IMR-90 (cell line): ENCODE measurements around the gene MFAP2. TPM values are rescaled to one million over a fixed set of nuclear protein-coding genes. Genes with fewer than 3 reads are reported as not detected.
"Not testable (repeated sequence)": the region's sequence is repeated elsewhere in the genome, so short reads cannot be mapped to it uniquely, and the experiment has no call there.

Experiments
- ATAC-seq: fragments of 200-7000 bp; cut with Tn5 transposase; 2 replicates; pipeline ENCODE4 v1.9.1; 2020; ENCODE audit warnings: low read depth, mild to moderate bottlenecking, moderate library complexity
- BruUV-seq: library from RNA; stranded (reverse); fragments of 400-500 nt; replicated peaks from 2 replicates; lab custom pipeline; 2021; lab: Mats Ljungman, UMichigan
- CTCF ChIA-PET: fragments of 300-600 bp; formaldehyde crosslinking; extraction: SDS; loops from one replicate; lab custom pipeline; 2021; ENCODE audit warnings: antibody characterized with exemption; lab: Yijun Ruan, JAX
- POLR2A ChIA-PET: fragments of 300-600 bp; sonication (Branson Sonifier 250); formaldehyde crosslinking; loops from one replicate; lab custom pipeline; 2022; ENCODE audit warnings: antibody characterized with exemption; ENCODE audit not compliant: unreplicated experiment; lab: Charles Lee
- DNase-seq: peaks from one replicate; pipeline ENCODE4 v3.0.0; 2013
- H2AFZ ChIP-seq: replicated peaks from 2 replicates; pipeline ENCODE3; 2013; ENCODE audit warnings: low read length, mild to moderate bottlenecking; ENCODE audit not compliant: poor library complexity
- H2AK5ac ChIP-seq: 2 replicates; pipeline ENCODE4 v1.6.1; 2013; ENCODE audit warnings: low read depth, low read length, inconsistent platforms
- H2AK9ac ChIP-seq: replicated peaks from 2 replicates; pipeline ENCODE3; 2013; ENCODE audit warnings: mild to moderate bottlenecking, low read depth, low read length, moderate library complexity; ENCODE audit not compliant: poor library complexity
- H2BK120ac ChIP-seq: 2 replicates; pipeline ENCODE4 v1.6.1; 2013; ENCODE audit warnings: low read depth, low read length, inconsistent platforms
- H2BK15ac ChIP-seq: 3 replicates; pipeline ENCODE4 v1.6.1; 2013; ENCODE audit warnings: low read depth, low read length, inconsistent platforms
- H2BK20ac ChIP-seq: 2 replicates; pipeline ENCODE4 v1.6.1; 2013; ENCODE audit warnings: low read depth, mild to moderate bottlenecking, inconsistent platforms, low read length, moderate library complexity
- H2BK5ac ChIP-seq: 2 replicates; pipeline ENCODE4 v1.6.1; 2013; ENCODE audit warnings: mild to moderate bottlenecking, low read depth, low read length, inconsistent platforms; ENCODE audit not compliant: poor library complexity, severe bottlenecking
- H3K14ac ChIP-seq: replicated peaks from 2 replicates; pipeline ENCODE4 v1.6.1; 2013; ENCODE audit warnings: low read depth, low read length, inconsistent platforms
- H3K18ac ChIP-seq: 2 replicates; pipeline ENCODE4 v1.6.1; 2013; ENCODE audit warnings: low read depth, low read length, control low read depth
- H3K23ac ChIP-seq: 2 replicates; pipeline ENCODE4 v1.6.1; 2013; ENCODE audit warnings: low read depth, low read length, inconsistent platforms
- H3K27ac ChIP-seq: 2 replicates; pipeline ENCODE4 v1.5.1; 2013; ENCODE audit warnings: mild to moderate bottlenecking, control low read depth, low read length; ENCODE audit not compliant: insufficient read depth
- H3K27me3 ChIP-seq: 2 replicates; pipeline ENCODE4 v1.6.1; 2013; ENCODE audit warnings: low read length; ENCODE audit not compliant: control insufficient read depth, insufficient read depth
- H3K36me3 ChIP-seq: 2 replicates; pipeline ENCODE4 v1.6.1; 2013; ENCODE audit warnings: low read length, mixed read lengths; ENCODE audit not compliant: control insufficient read depth, insufficient read depth
- H3K4ac ChIP-seq: 2 replicates; pipeline ENCODE4 v1.6.1; 2013; ENCODE audit warnings: low read depth, low read length, inconsistent platforms
- H3K4me1 ChIP-seq: 2 replicates; pipeline ENCODE4 v1.6.1; 2013; ENCODE audit warnings: low read length, mixed read lengths; ENCODE audit not compliant: control insufficient read depth, insufficient read depth
- H3K4me2 ChIP-seq: 2 replicates; pipeline ENCODE4 v1.6.1; 2013; ENCODE audit warnings: low read depth, mild to moderate bottlenecking, control low read depth, low read length, moderate library complexity
- H3K4me3 ChIP-seq: 2 replicates; pipeline ENCODE4 v1.5.1; 2013; ENCODE audit warnings: low read depth, mild to moderate bottlenecking, control low read depth, low read length, moderate library complexity; ENCODE audit not compliant: insufficient read depth
- H3K56ac ChIP-seq: 2 replicates; pipeline ENCODE4 v1.6.1; 2013; ENCODE audit warnings: low read length, inconsistent platforms; ENCODE audit not compliant: insufficient read depth; ENCODE audit errors: extremely low read depth
- H3K79me1 ChIP-seq, 2 experiments: 2 replicates each; pipeline ENCODE4 v1.6.1; 2013; ENCODE audit warnings: low read length in 2 of 2, inconsistent platforms in 1 of 2, low read depth in 1 of 2
- H3K9ac ChIP-seq: 2 replicates; pipeline ENCODE4 v1.6.1; 2013; ENCODE audit warnings: low read depth, low read length, control low read depth
- H3K9me1 ChIP-seq: 2 replicates; pipeline ENCODE4 v1.6.1; 2013; ENCODE audit warnings: low read length, inconsistent platforms; ENCODE audit not compliant: insufficient read depth
- H3K9me3 ChIP-seq: 2 replicates; pipeline ENCODE4 v1.6.1; 2013; ENCODE audit warnings: low read length; ENCODE audit not compliant: control insufficient read depth, insufficient read depth
- H4K20me1 ChIP-seq: 2 replicates; pipeline ENCODE4 v1.6.1; 2013; ENCODE audit warnings: low read length, inconsistent platforms; ENCODE audit not compliant: insufficient read depth
- H4K5ac ChIP-seq: 2 replicates; pipeline ENCODE4 v1.6.1; 2013; ENCODE audit warnings: mild to moderate bottlenecking, low read depth, low read length, control low read depth
- H4K8ac ChIP-seq, 2 experiments: 2 replicates each; pipeline ENCODE4 v1.6.1; 2013; ENCODE audit warnings: low read depth in 2 of 2, low read length in 2 of 2, control low read depth in 1 of 2, inconsistent platforms in 1 of 2
- H4K91ac ChIP-seq: 2 replicates; pipeline ENCODE4 v1.6.1; 2013; ENCODE audit warnings: low read depth, low read length, inconsistent platforms; ENCODE audit not compliant: insufficient read depth
- WGBS, 2 experiments: methylation state at CpG; one replicate each; pipeline versions ENCODE4 v1.1.5 to v1.1.7; 2013; ENCODE audit warnings: missing lambda C conversion rate in 2 of 2; ENCODE audit not compliant: insufficient read length in 1 of 2; ENCODE audit errors: extremely low coverage in 2 of 2; 5-methylcytosine and 5-hydroxymethylcytosine counted together
- dilution Hi-C: fragments of 300-500 bp; cut with HindIII; formaldehyde crosslinking; loops from one replicate; pipeline ENCODE4 v1.14.3; 2018; ENCODE audit warnings: low sequenced_read_pairs; ENCODE audit not compliant: unreplicated experiment
- in situ Hi-C: fragments of 300-500 bp; cut with MboI; formaldehyde crosslinking; loops from 3 replicates; pipeline ENCODE4 v1.14.3; 2019; ENCODE audit warnings: low sequenced_read_pairs, inconsistent platforms, mixed read lengths
- intact Hi-C: fragments of 100-400 bp; cut with micrococcal nuclease; formaldehyde crosslinking; loops from 2 replicates; pipeline ENCODE4 v1.10.0; 2022
- polyA plus RNA-seq, 3 experiments: library from polyadenylated mRNA; depleted of rRNA; stranded (reverse); fragments of >200 nt; gene quantifications; 2 replicates each; pipeline ENCODE4 v1.2.3, GENCODE V29; 2012; ENCODE audit warnings: low replicate concordance in 1 of 3
- total RNA-seq: library from RNA; depleted of rRNA; stranded (reverse); fragments of >200 nt; gene quantifications from 2 replicates; pipeline ENCODE4 v1.2.3, GENCODE V29; 2012

Gene MFAP2
- total and polyA plus RNA-seq, 2 of the 4 experiments (the other 2 are of a cell fraction): 3.9 to 13.9 TPM

- in situ Hi-C loops: loop anchor here (5.0 kb wide), 1 partner anchor 326 kb away; no protein-coding TSS in a partner anchor
- BruUV-seq, H3K14ac ChIP-seq, H3K4me1 ChIP-seq, POLR2A ChIA-PET, H2AK5ac ChIP-seq, H3K27ac ChIP-seq, H4K91ac ChIP-seq, H3K79me1 ChIP-seq, H3K4ac ChIP-seq, H2AK9ac ChIP-seq, DNase-seq, H3K9me1 ChIP-seq, H4K5ac ChIP-seq, H3K56ac ChIP-seq, H3K23ac ChIP-seq, dilution Hi-C loops, H3K4me3 ChIP-seq, H2BK120ac ChIP-seq, H2BK5ac ChIP-seq, H3K9me3 ChIP-seq, H2BK15ac ChIP-seq, H2BK20ac ChIP-seq, intact Hi-C loops, H3K36me3 ChIP-seq, H2AFZ ChIP-seq, H3K18ac ChIP-seq, H4K20me1 ChIP-seq, H3K27me3 ChIP-seq, ATAC-seq, H3K4me2 ChIP-seq, H4K8ac ChIP-seq, H3K9ac ChIP-seq: not testable (repeated sequence)
- 89% methylated on average over 26 of the region's 26 CpGs; no CpG with 5 or more reads in 1 of the 2 experiments for WGBS, 2 experiments
- CTCF ChIA-PET: interaction anchor here (1.1 kb wide), 1 partner anchor 30 kb away, joined by 3 read pairs; no protein-coding TSS in a partner anchor
Measured at GRCh38 chr1:16948282-16948891, 32.0 kb downstream of the MFAP2 start.
